ENCODE data around the gene ST8SIA6. TPM values are rescaled to one million over a fixed set of nuclear protein-coding genes. Genes with fewer than 3 reads are reported as not detected.
A peak's percentile ranks its signal among the peaks of the same experiment; 100 is the strongest.

The ST8SIA6 gene
- total RNA-seq, 3 donors from 2014 or later (not counting 1 experiment from before 2014, with no cell fraction given) = 12.2 to 19.7 (median 12.5) TPM

GRCh38 chr10:17380016-17380415 is 74.4 kb downstream of the ST8SIA6 start:
- no peaks in the 10 kb centered on the region for H3K9me3 Mint-ChIP-seq
- no peaks in the 10 kb centered on the region for H3K27me3 Mint-ChIP-seq (ENCODE audit: low read depth in 2 of 2)
- TF ChIP-seq, protein P1, sequence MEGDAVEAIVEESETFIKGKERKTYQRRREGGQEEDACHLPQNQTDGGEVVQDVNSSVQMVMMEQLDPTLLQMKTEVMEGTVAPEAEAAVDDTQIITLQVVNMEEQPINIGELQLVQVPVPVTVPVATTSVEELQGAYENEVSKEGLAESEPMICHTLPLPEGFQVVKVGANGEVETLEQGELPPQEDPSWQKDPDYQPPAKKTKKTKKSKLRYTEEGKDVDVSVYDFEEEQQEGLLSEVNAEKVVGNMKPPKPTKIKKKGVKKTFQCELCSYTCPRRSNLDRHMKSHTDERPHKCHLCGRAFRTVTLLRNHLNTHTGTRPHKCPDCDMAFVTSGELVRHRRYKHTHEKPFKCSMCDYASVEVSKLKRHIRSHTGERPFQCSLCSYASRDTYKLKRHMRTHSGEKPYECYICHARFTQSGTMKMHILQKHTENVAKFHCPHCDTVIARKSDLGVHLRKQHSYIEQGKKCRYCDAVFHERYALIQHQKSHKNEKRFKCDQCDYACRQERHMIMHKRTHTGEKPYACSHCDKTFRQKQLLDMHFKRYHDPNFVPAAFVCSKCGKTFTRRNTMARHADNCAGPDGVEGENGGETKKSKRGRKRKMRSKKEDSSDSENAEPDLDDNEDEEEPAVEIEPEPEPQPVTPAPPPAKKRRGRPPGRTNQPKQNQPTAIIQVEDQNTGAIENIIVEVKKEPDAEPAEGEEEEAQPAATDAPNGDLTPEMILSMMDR (IDR thresholded peaks at IDR 0.05) = no peak
- intact Hi-C loops (cut with micrococcal nuclease) = no loop called here
- H3K27me3 ChIP-seq (ENCODE audit: control insufficient read depth, insufficient read depth, low read length) = no peaks in the 10 kb centered on the region
- H3K4me1 ChIP-seq (ENCODE audit: control insufficient read depth, insufficient read depth, low read length) = no peaks in the 10 kb centered on the region
- H3K36me3 ChIP-seq (ENCODE audit: control insufficient read depth, insufficient read depth, low read length) = no peaks in the 10 kb centered on the region
- no peak for ATAC-seq
- 100% methylated on average over 1 of the region's 1 CpG for WGBS (ENCODE audit: insufficient coverage)
- H3K27ac Mint-ChIP-seq = no peak overlapping the region
- H3K4me3 Mint-ChIP-seq = no peak overlapping the region
- H3K36me3 Mint-ChIP-seq = no peaks in the 10 kb centered on the region
- no peaks in the 10 kb centered on the region for H3K4me1 Mint-ChIP-seq
- no peak for DNase-seq
- no peaks in the 10 kb centered on the region for H3K9me3 ChIP-seq (ENCODE audit: control insufficient read depth, insufficient read depth, low read length)
- no peak overlapping the region for H3K27ac ChIP-seq (ENCODE audit: low read length)
- H3K4me3 ChIP-seq (ENCODE audit: low read length) = no peak overlapping the region

DNA sequence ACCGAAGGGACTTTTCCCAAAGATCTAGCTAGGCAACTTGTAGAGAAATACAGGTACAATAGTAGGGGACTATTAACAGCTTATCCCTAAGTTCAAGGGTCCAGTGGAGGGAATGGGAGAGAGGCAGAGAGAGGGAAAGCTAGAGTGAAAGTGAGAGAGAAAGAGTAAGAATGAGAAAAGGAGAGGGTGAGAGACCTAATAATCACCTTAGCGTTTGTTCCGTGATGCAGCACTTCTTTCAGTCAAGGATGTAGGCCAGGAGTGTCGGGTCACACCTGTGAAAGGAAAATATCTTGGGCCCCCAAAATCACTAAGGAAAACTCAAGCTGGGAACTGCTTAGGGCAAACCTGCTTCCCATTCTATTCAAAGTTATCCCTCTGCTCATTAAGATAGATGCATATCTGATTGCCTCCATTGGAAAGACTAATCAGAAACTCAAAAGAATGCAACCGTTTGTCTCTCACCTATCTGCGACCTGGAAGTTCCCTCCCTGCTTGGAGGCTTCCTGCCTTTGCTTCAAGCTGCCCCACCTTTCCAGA is 75.2 kb downstream of the ST8SIA6 start:
- Mint-ChIP-seq H3K4me1 (no peaks in the 10 kb centered on the region), H3K27ac (no peak overlapping the region), H3K27me3 (ENCODE audit: low read depth in 2 of 2) (no peaks in the 10 kb centered on the region), H3K9me3 (no peaks in the 10 kb centered on the region), H3K4me3 (no peak overlapping the region), H3K36me3 (no peaks in the 10 kb centered on the region)
- no peak overlapping the region for H3K4me3 ChIP-seq (ENCODE audit: low read length)
- H3K27me3 ChIP-seq (ENCODE audit: control insufficient read depth, insufficient read depth, low read length) = no peaks in the 10 kb centered on the region
- H3K4me1 ChIP-seq (ENCODE audit: control insufficient read depth, insufficient read depth, low read length) = no peaks in the 10 kb centered on the region
- 94% methylated on average over 6 of the region's 6 CpGs for WGBS (ENCODE audit: insufficient coverage)
- no peak overlapping the region for H3K27ac ChIP-seq (ENCODE audit: low read length)
- ATAC-seq = no peak
- H3K9me3 ChIP-seq (ENCODE audit: control insufficient read depth, insufficient read depth, low read length) = no peaks in the 10 kb centered on the region
- DNase-seq = no peak
- H3K36me3 ChIP-seq (ENCODE audit: control insufficient read depth, insufficient read depth, low read length) = no peaks in the 10 kb centered on the region
- intact Hi-C loops (cut with micrococcal nuclease) = no loop called here
- TF ChIP-seq, protein P1 (IDR thresholded peaks at IDR 0.05) = no peak

- no peaks in the 10 kb centered on the region for H3K36me3 ChIP-seq (ENCODE audit: control insufficient read depth, insufficient read depth, low read length)
- H3K4me1 ChIP-seq (ENCODE audit: control insufficient read depth, insufficient read depth, low read length) = no peaks in the 10 kb centered on the region
- Mint-ChIP-seq H3K36me3 (no peaks in the 10 kb centered on the region), H3K27ac (no peak overlapping the region), H3K27me3 (ENCODE audit: low read depth in 2 of 2) (no peaks in the 10 kb centered on the region), H3K4me1 (no peaks in the 10 kb centered on the region), H3K9me3 (no peaks in the 10 kb centered on the region), H3K4me3 (no peak overlapping the region)
- WGBS (ENCODE audit: insufficient coverage) = 94% methylated on average over 10 of the region's 10 CpGs
- H3K4me3 ChIP-seq (ENCODE audit: low read length) = no peak overlapping the region
- intact Hi-C loops (cut with micrococcal nuclease) = no loop called here
- TF ChIP-seq, protein P1 (IDR thresholded peaks at IDR 0.05) = peak; percentile 41
- H3K27me3 ChIP-seq (ENCODE audit: control insufficient read depth, insufficient read depth, low read length) = no peaks in the 10 kb centered on the region
- ATAC-seq (no peak), DNase-seq (peak in 1 of 2 donors; percentile 39)
- no peak overlapping the region for H3K27ac ChIP-seq (ENCODE audit: low read length)
- no peaks in the 10 kb centered on the region for H3K9me3 ChIP-seq (ENCODE audit: control insufficient read depth, insufficient read depth, low read length)
Observed at GRCh38 chr10:17375936-17376584, 78.3 kb downstream of the ST8SIA6 start.

Measured in natural killer cell (primary cell).